GM21360 (cell line): ENCODE results near the gene C20orf141.

Source experiments
- ATAC-seq: cut with Tn5 transposase; IDR thresholded peaks from one replicate; pipeline ENCODE4 v1.9.1; 2021; ENCODE audit warnings: mild to moderate bottlenecking, moderate library complexity; ENCODE audit not compliant: unreplicated experiment

C20orf141 gene

GRCh38 chr20:2845607-2846006, 30.8 kb downstream of the C20orf141 start:
- no peak for ATAC-seq

GRCh38 chr20:2846698-2847097, 31.9 kb downstream of the C20orf141 start:
- ATAC-seq, result no peak

GRCh38 chr20:2847802-2848201, 33.0 kb downstream of the C20orf141 start:
- ATAC-seq, result no peak

GRCh38 chr20:2849529-2849928, 34.7 kb downstream of the C20orf141 start:
- no peak for ATAC-seq

- ATAC-seq, result no peak
Observed at GRCh38 chr20:2851086-2851485, 36.3 kb downstream of the C20orf141 start.

GRCh38 chr20:2858591-2858990, 43.8 kb downstream of the C20orf141 start:
- ATAC-seq, result no peak

GRCh38 chr20:2859330-2860121, 44.7 kb downstream of the C20orf141 start:
- ATAC-seq, result no peak

- no peak for ATAC-seq
Observed at GRCh38 chr20:2864626-2865025, 49.8 kb downstream of the C20orf141 start.

GRCh38 chr20:2865101-2865500, 50.3 kb downstream of the C20orf141 start:
- no peak for ATAC-seq
